A549 treated with RU486 at 1 μM for 4 hours (cell line): ENCODE results near the gene PTCHD1. TPM values are rescaled to one million over a fixed set of nuclear protein-coding genes. Genes with fewer than 3 reads are reported as not detected.

Source experiments
- total RNA-seq: library from RNA; stranded (reverse); fragments of 200-300 nt; extraction: Qiagen RNA extraction; gene quantifications from 5 replicates; pipeline ENCODE4 v1.2.3, GENCODE V29; 2022; ENCODE audit warnings: low read depth

Gene PTCHD1
- 0.01 to 0.05 TPM in 2 of 5 replicates, not detected in the others for total RNA-seq

GRCh38 chrX:23334848-23335599 lies at the start of gene PTCHD1:
TSS of gene PTCHD1 (plus strand) at chrX:23334849. CDS start at chrX:23334876, 27 bp downstream.

